Transverse colon (tissue), 4 donors: ENCODE data around the gene SLC4A5. TPM values are rescaled to one million over a fixed set of nuclear protein-coding genes. Genes with fewer than 3 reads are reported as not detected.
A peak's percentile ranks its signal among the peaks of the same experiment; 100 is the strongest.

Source experiments
- DNase-seq: peaks from one replicate; pipeline ENCODE4 v3.0.0-alpha.2; 2019
- H3K27ac ChIP-seq, 4 donors: fragments of 200-600 bp; sonication (generic); 2 replicates each; pipeline ENCODE4 v1.5.1; 2016 to 2018; ENCODE audit warnings: inconsistent platforms in 4 of 4
- H3K27me3 ChIP-seq: fragments of 200-600 bp; sonication (generic); 2 replicates; pipeline ENCODE4 v1.5.1; 2017; ENCODE audit warnings: inconsistent platforms
- H3K36me3 ChIP-seq, 4 donors: fragments of 200-600 bp; sonication (generic); 2 replicates each; pipeline ENCODE4 v1.5.1; 2017 to 2019; ENCODE audit warnings: inconsistent platforms in 4 of 4
- H3K4me1 ChIP-seq, 4 donors: fragments of 200-600 bp; sonication (generic); 2 replicates each; pipeline ENCODE4 v1.5.1; 2017 to 2020; ENCODE audit warnings: inconsistent platforms in 4 of 4
- H3K4me3 ChIP-seq, 4 donors: fragments of 200-600 bp; sonication (generic); 1 replicate in 1 of 4; 2 replicates in 3 of 4; pipeline versions ENCODE4 v1.5.1 to v1.6.1; 2017 to 2019; ENCODE audit warnings: inconsistent platforms in 4 of 4
- H3K9me3 ChIP-seq, 2 donors: fragments of 200-600 bp; sonication (generic); 2 replicates each; pipeline ENCODE4 v1.5.1; 2017 to 2019; ENCODE audit warnings: inconsistent platforms in 2 of 2
- CTCF ChIP-seq, 5 experiments: fragments of 200-600 bp in 3 of 5; fragments of 450-650 bp in 2 of 5; sonication (generic) in 3 of 5; IDR thresholded peaks; 1 replicate in 2 of 5; 2 replicates in 3 of 5; pipeline ENCODE4 v1.5.1; 2016 to 2017; ENCODE audit warnings: antibody characterized with exemption in 5 of 5, inconsistent platforms in 3 of 5, mild to moderate bottlenecking in 2 of 5, moderate library complexity in 1 of 5
- EP300 ChIP-seq: sonication (generic); formaldehyde crosslinking; IDR thresholded peaks from one replicate; pipeline ENCODE4 v1.6.1; 2017; ENCODE audit warnings: antibody characterized with exemption, low read depth
- POLR2A ChIP-seq: fragments of 450-650 bp; IDR thresholded peaks from one replicate; pipeline ENCODE4 v1.6.1; 2016; ENCODE audit warnings: antibody characterized with exemption, mild to moderate bottlenecking, moderate library complexity
- POLR2AphosphoS5 ChIP-seq, 3 donors: sonication (generic); formaldehyde crosslinking; IDR thresholded peaks; one replicate each; pipeline ENCODE4 v1.6.1; 2016; ENCODE audit warnings: antibody characterized with exemption in 3 of 3
- WGBS, 2 donors: methylation state at CpG; one replicate each; pipeline ENCODE4 v1.1.5; 2018; ENCODE audit warnings: low coverage in 1 of 2; 5-methylcytosine and 5-hydroxymethylcytosine counted together
- in situ Hi-C, 4 donors: fragments of 200-750 bp; cut with MboI; loops; one replicate each; pipeline versions ENCODE4 v1.15.0 to v1.15.1; 2017; ENCODE audit warnings: low sequenced_read_pairs in 3 of 4, low pct_ligation_motif_present in 1 of 4, low pct_unique_long_range_greater_than_20kb in 1 of 4
- intact Hi-C: fragments of 100-400 bp; cut with DNase I; formaldehyde crosslinking; loops from one replicate; pipeline ENCODE4 v1.15.1; 2023; ENCODE audit warnings: low total_unique reads
- total RNA-seq, 4 donors: library from RNA; depleted of rRNA; stranded (reverse); fragments of >200 nt; gene quantifications; one replicate each; pipeline ENCODE4 v1.1.0, GENCODE V29; 2016

Gene SLC4A5
- total RNA-seq, 4 donors from 2014 or later, result 0.37 to 6.1 (median 3.5) TPM

GRCh38 chr2:74186038-74186437 lies 157.2 kb downstream of the SLC4A5 start:
- H3K27ac ChIP-seq, result peak overlapping the region in 3 of 4 donors; percentile 34 to 44 (median 39)

GRCh38 chr2:74183878-74184277 lies 159.3 kb downstream of the SLC4A5 start:
- intact Hi-C loops, result no loop called here

More at GRCh38 chr2:74186038-74186437, 157.2 kb downstream of the SLC4A5 start:
- WGBS, 2 donors, result 86% methylated on average over 9 of the region's 9 CpGs; no CpG with 5 or more reads in 1 of the 2 donors
- no peak overlapping the region for H3K4me3 ChIP-seq
- in situ Hi-C loops (no loop called here), intact Hi-C loops (no loop called here)
- no peak for TF ChIP-seq EP300
- TF ChIP-seq POLR2AphosphoS5 (IDR thresholded peaks at IDR 0.05), result no peak
- no peak for TF ChIP-seq CTCF (IDR thresholded peaks at IDR 0.05)
- TF ChIP-seq POLR2A, result no peak
- DNase-seq, result peak; percentile 45
- H3K27me3 ChIP-seq, result no peaks in the 10 kb centered on the region
- no peaks in the 10 kb centered on the region for H3K4me1 ChIP-seq
- no peaks in the 10 kb centered on the region for H3K36me3 ChIP-seq
- no peaks in the 10 kb centered on the region for H3K9me3 ChIP-seq

GRCh38 chr2:74181739-74182138 lies 161.5 kb downstream of the SLC4A5 start:
- no peaks in the 10 kb centered on the region for H3K27me3 ChIP-seq
- H3K27ac ChIP-seq, result peak overlapping the region; percentile 9 to 55 (median 49)
- peaks cover 8 to 16% (median 12%) of the 10 kb centered on the region in 4 donors for H3K4me1 ChIP-seq
- intact Hi-C loops (no loop called here), in situ Hi-C loops (no loop called here)
- H3K36me3 ChIP-seq, result no peaks in the 10 kb centered on the region
- no peak overlapping the region for H3K4me3 ChIP-seq
- peak; percentile 57 for DNase-seq
- no peaks in the 10 kb centered on the region for H3K9me3 ChIP-seq
- WGBS, 2 donors, result 47 to 55% methylated on average over 7 of the region's 7 CpGs
- TF ChIP-seq EP300 (no peak), POLR2A (no peak), POLR2AphosphoS5 (IDR thresholded peaks at IDR 0.05) (no peak), CTCF (IDR thresholded peaks at IDR 0.05) (no peak)

More at GRCh38 chr2:74183878-74184277, 159.3 kb downstream of the SLC4A5 start:
- 77 to 88% methylated on average over 2 of the region's 2 CpGs for WGBS, 2 donors
- DNase-seq, result no peak
- H3K4me1 ChIP-seq, result peaks cover 0 to 5% (median 2%) of the 10 kb centered on the region in 4 donors
- no peaks in the 10 kb centered on the region for H3K9me3 ChIP-seq
- H3K36me3 ChIP-seq, result no peaks in the 10 kb centered on the region
- in situ Hi-C loops, result no loop called here
- no peak overlapping the region for H3K27ac ChIP-seq
- no peak for TF ChIP-seq POLR2A
- no peak for TF ChIP-seq CTCF (IDR thresholded peaks at IDR 0.05)
- no peak for TF ChIP-seq EP300
- no peak for TF ChIP-seq POLR2AphosphoS5 (IDR thresholded peaks at IDR 0.05)
- H3K27me3 ChIP-seq, result no peaks in the 10 kb centered on the region
- no peak overlapping the region for H3K4me3 ChIP-seq

GRCh38 chr2:74179063-74179865 lies 164.0 kb downstream of the SLC4A5 start:
- in situ Hi-C loops, result no loop called here
- TF ChIP-seq CTCF (IDR thresholded peaks at IDR 0.05) (peak; percentile 27 to 82 (median 57)), POLR2A (no peak)
- Histone ChIP-seq H3K4me3 (peak overlapping the region in 3 of 4 donors; percentile 83 to 99 (median 94)), H3K9me3 (no peaks in the 10 kb centered on the region), H3K27me3 (no peaks in the 10 kb centered on the region), H3K36me3 (no peaks in the 10 kb centered on the region), H3K4me1 (peaks cover 17 to 39% (median 26%) of the 10 kb centered on the region in 4 donors), H3K27ac (peak overlapping the region; percentile 96 to 100 (median 98))
- DNase-seq, result no peak
- WGBS, 2 donors, result 37 to 44% methylated on average over 15 to 25 of the region's 25 CpGs
- intact Hi-C loops, result no loop called here
